ENCODE measurements around the gene PEX6.

The PEX6 gene

GRCh38 chr6:42936398-42936797 is 42.6 kb downstream of the PEX6 start:
- DNase-seq (ENCODE audit: low read depth in 2 of 2): no peak

- DNase-seq (ENCODE audit: low read depth in 2 of 2): no peak
Measured at GRCh38 chr6:42935322-42935721, 43.7 kb downstream of the PEX6 start.

GRCh38 chr6:42933205-42933604 is 45.8 kb downstream of the PEX6 start:
- DNase-seq (ENCODE audit: low read depth in 2 of 2): no peak

GRCh38 chr6:42932412-42932811 is 46.6 kb downstream of the PEX6 start:
- no peak for DNase-seq (ENCODE audit: low read depth in 2 of 2)

GRCh38 chr6:42929821-42930360 is 49.1 kb downstream of the PEX6 start:
- DNase-seq (ENCODE audit: low read depth in 2 of 2): peak; percentile 25 to 41

GRCh38 chr6:42928986-42929820 is 49.8 kb downstream of the PEX6 start, which contains the start of gene CNPY3:
Gene CNPY3, plus strand, starts transcription at chr6:42929480. Its CDS starts 91 bp downstream, at chr6:42929571.
- peak; percentile 80 to 85 for DNase-seq (ENCODE audit: low read depth in 2 of 2)

- DNase-seq (ENCODE audit: low read depth in 2 of 2): no peak
Measured at GRCh38 chr6:42925248-42925857, 53.6 kb downstream of the PEX6 start.

GRCh38 chr6:42923666-42924065 is 55.3 kb downstream of the PEX6 start:
- no peak for DNase-seq (ENCODE audit: low read depth in 2 of 2)

- DNase-seq (ENCODE audit: low read depth in 2 of 2): no peak
Measured at GRCh38 chr6:42921801-42922200, 57.2 kb downstream of the PEX6 start.

- no peak for DNase-seq (ENCODE audit: low read depth in 2 of 2)
Measured at GRCh38 chr6:42916288-42916687, 62.7 kb downstream of the PEX6 start.

GRCh38 chr6:42915732-42916131 is 63.2 kb downstream of the PEX6 start, which contains the start of gene PTCRA:
Gene PTCRA, plus strand, starts transcription at chr6:42916053. Its CDS starts 17 bp downstream, at chr6:42916070.
- no peak for DNase-seq (ENCODE audit: low read depth in 2 of 2)

GRCh38 chr6:42914546-42914945 is 64.4 kb downstream of the PEX6 start:
- DNase-seq (ENCODE audit: low read depth in 2 of 2): no peak

Measured in activated CD8-positive, alpha-beta memory T cell treated with anti-CD3 and anti-CD28 coated beads for 4 hours (primary cell).